Osteocyte (in vitro differentiated cells): ENCODE data around the gene KIRREL3. TPM values are rescaled to one million over a fixed set of nuclear protein-coding genes. Genes with fewer than 3 reads are reported as not detected.

Experiments
- DNase-seq: peaks from one replicate; pipeline ENCODE4 v3.0.0; 2021; ENCODE audit warnings: mixed read lengths; ENCODE audit not compliant: unreplicated experiment; ENCODE audit errors: extremely low spot score
- H3K27ac Mint-ChIP-seq: one replicate; pipeline ENCODE4 v1.8.0; 2021; ENCODE audit warnings: mild to moderate bottlenecking, mixed read lengths; ENCODE audit not compliant: unreplicated experiment
- H3K27me3 Mint-ChIP-seq: one replicate; pipeline ENCODE4 v1.8.0; 2021; ENCODE audit warnings: mixed read lengths; ENCODE audit not compliant: unreplicated experiment
- H3K36me3 Mint-ChIP-seq: one replicate; pipeline ENCODE4 v1.8.0; 2021; ENCODE audit warnings: mixed read lengths; ENCODE audit not compliant: unreplicated experiment
- H3K4me1 Mint-ChIP-seq: one replicate; pipeline ENCODE4 v1.8.0; 2021; ENCODE audit warnings: mixed read lengths; ENCODE audit not compliant: unreplicated experiment
- H3K4me3 Mint-ChIP-seq: one replicate; pipeline ENCODE4 v1.8.0; 2021; ENCODE audit warnings: mild to moderate bottlenecking, moderate library complexity, mixed read lengths; ENCODE audit not compliant: unreplicated experiment
- H3K9me3 Mint-ChIP-seq: one replicate; pipeline ENCODE4 v1.8.0; 2021; ENCODE audit warnings: mixed read lengths; ENCODE audit not compliant: unreplicated experiment
- CTCF ChIP-seq: fragments of 200-600 bp; sonication (generic); IDR thresholded peaks from 2 replicates; pipeline ENCODE4 v1.5.0; 2021; ENCODE audit warnings: antibody characterized with exemption, mild to moderate bottlenecking, moderate library complexity
- total RNA-seq: library from RNA; stranded (reverse); gene quantifications from 2 replicates; pipeline ENCODE4 v1.2.1, GENCODE V29; 2021

KIRREL3 gene
- total RNA-seq, 1 donor from 2014 or later, result 1.2 TPM

GRCh38 chr11:126528075-126528474 is 472.5 kb downstream of the KIRREL3 start:
- Mint-ChIP-seq H3K9me3 (no peaks in the 10 kb centered on the region), H3K27ac (no peak overlapping the region), H3K27me3 (no peaks in the 10 kb centered on the region), H3K4me3 (no peak overlapping the region), H3K4me1 (no peaks in the 10 kb centered on the region), H3K36me3 (no peaks in the 10 kb centered on the region)
- no peak for TF ChIP-seq CTCF
- no peak for DNase-seq

GRCh38 chr11:126527651-126528050 is 472.9 kb downstream of the KIRREL3 start:
- Mint-ChIP-seq H3K4me3 (no peak overlapping the region), H3K27ac (no peak overlapping the region), H3K27me3 (no peaks in the 10 kb centered on the region), H3K9me3 (no peaks in the 10 kb centered on the region), H3K36me3 (no peaks in the 10 kb centered on the region), H3K4me1 (no peaks in the 10 kb centered on the region)
- DNase-seq, result no peak
- no peak for TF ChIP-seq CTCF

- Mint-ChIP-seq H3K27ac (no peak overlapping the region), H3K4me1 (peaks cover 2% of the 10 kb centered on the region), H3K36me3 (no peaks in the 10 kb centered on the region), H3K9me3 (no peaks in the 10 kb centered on the region), H3K4me3 (no peak overlapping the region), H3K27me3 (no peaks in the 10 kb centered on the region)
- DNase-seq, result no peak
- TF ChIP-seq CTCF, result no peak
These were observed 474.1 kb downstream of the KIRREL3 start for GRCh38 chr11:126526471-126526870.

GRCh38 chr11:126525702-126526101 is 474.9 kb downstream of the KIRREL3 start:
- Mint-ChIP-seq H3K27ac (no peak overlapping the region), H3K4me3 (no peak overlapping the region), H3K27me3 (no peaks in the 10 kb centered on the region), H3K36me3 (no peaks in the 10 kb centered on the region), H3K4me1 (peaks cover 2% of the 10 kb centered on the region), H3K9me3 (no peaks in the 10 kb centered on the region)
- no peak for TF ChIP-seq CTCF
- DNase-seq, result no peak

GRCh38 chr11:126525216-126525615 is 475.4 kb downstream of the KIRREL3 start:
- H3K4me1 Mint-ChIP-seq, result peaks cover 2% of the 10 kb centered on the region
- H3K27me3 Mint-ChIP-seq, result no peaks in the 10 kb centered on the region
- H3K4me3 Mint-ChIP-seq, result no peak overlapping the region
- H3K9me3 Mint-ChIP-seq, result no peaks in the 10 kb centered on the region
- TF ChIP-seq CTCF, result no peak
- H3K27ac Mint-ChIP-seq, result no peak overlapping the region
- no peak for DNase-seq
- no peaks in the 10 kb centered on the region for H3K36me3 Mint-ChIP-seq
